ENCODE results near the gene PLA2G4A.

DNA sequence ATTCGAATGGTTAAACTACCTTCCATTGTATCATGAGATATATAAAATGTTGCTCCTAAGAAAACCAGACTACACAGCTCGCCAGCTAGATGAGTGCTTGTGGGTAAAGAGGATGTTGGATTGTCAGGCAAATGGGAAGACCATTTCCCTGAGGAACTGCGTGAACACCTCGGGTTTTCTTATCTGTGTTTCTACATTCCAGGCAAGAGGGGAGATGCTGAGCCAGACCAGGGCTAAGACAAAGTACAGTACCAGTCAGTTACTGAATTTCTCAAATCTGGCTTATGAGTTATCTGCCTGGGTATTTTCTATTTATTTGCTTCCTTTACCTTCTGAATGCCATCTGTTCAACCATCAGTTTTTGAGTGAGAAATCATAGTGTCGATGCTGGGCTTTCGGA lies 170.8 kb downstream of the PLA2G4A start:
- TF ChIP-seq POLR2A (IDR thresholded peaks at IDR 0.05; ENCODE audit: low read length) (no peak), GATA1 (IDR thresholded peaks at IDR 0.05; ENCODE audit: low read depth, low read length) (no peak)

Data from erythroblast (primary cell).